HG03575 (cell line): ENCODE data around the gene ZEB1.

Source experiments
- ATAC-seq: cut with Tn5 transposase; IDR thresholded peaks from one replicate; pipeline ENCODE4 v1.9.1; 2021; ENCODE audit not compliant: unreplicated experiment, insufficient number of reproducible peaks, low FRiP score; ENCODE audit errors: extremely low read depth

The ZEB1 gene

DNA sequence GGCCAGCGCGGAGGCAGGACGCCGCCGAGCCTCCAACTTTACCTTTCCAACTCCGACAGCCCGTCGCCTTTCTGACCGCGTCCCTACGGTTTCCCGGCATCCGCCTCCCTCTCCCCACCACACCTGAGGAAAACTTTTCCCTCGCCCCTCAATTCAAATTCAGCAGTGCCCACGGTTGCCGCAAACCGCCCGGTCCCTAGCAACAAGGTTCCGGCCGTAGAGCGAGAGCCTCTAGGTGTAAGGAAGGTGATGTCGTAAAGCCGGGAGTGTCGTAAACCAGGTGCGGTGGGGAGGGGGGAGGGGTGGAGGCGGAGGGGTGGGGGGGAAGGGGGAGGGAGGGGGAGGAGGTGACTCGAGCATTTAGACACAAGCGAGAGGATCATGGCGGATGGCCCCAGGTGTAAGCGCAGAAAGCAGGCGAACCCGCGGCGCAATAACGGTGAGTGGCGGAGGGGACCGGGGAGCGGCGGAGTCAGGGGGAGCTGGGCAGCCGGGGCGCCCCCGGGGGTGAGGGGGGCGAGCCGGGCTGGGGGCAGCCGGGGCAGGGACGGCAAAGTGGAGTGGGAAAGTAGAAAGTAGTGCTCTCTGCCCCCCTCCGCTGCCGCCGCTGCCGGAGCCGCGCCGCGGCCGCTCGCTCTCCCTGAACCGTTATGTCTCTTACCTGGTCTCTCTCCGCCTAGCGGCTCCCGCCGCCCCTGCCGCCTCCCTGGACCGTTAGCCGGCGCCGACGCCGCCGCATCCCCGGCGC, at the start of gene ZEB1:
Gene ZEB1 (plus strand): TSS at position 363 of the 748 bp plus-strand sequence. CDS start 19 bp downstream, at position 382.
- no peak for ATAC-seq

DNA sequence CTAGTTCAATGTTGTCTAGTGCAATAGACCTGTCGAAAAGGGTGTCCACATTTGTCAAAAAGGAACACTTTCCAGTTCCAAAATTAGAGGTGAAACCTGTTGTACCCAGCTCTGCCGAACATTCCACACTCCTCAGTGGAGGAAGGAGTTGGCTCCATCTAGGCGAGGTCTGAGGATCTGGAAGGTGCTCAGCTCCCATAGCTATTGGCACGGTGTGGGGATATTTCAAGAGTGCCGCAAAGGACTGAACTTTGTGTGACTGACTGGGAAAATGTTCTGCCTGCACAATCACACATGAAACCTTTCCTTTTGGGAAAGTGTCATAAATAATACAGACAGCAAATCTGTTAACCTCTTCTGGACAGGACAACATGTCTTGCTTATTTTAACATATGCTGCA, 48.1 kb upstream of the ZEB1 start:
- no peak for ATAC-seq

DNA sequence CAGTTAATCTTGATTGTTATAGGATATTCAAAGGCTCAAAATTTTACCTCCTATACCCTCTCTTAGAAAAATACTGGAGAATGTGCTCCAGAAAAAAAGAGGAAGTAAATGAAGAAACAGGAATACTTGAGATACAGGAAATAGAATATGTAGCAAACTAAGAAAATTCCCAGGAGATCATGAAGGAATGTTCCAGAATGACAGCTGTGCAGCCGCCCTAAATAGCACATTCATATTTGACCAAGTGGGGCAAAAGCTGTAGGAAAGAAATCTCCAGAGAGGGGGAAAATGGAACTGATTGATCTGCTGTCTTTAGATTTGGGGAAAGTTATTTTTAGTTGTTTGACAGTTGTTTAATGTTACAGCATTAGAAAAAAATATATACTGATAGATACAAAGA, 46.2 kb upstream of the ZEB1 start:
- ATAC-seq: no peak

DNA sequence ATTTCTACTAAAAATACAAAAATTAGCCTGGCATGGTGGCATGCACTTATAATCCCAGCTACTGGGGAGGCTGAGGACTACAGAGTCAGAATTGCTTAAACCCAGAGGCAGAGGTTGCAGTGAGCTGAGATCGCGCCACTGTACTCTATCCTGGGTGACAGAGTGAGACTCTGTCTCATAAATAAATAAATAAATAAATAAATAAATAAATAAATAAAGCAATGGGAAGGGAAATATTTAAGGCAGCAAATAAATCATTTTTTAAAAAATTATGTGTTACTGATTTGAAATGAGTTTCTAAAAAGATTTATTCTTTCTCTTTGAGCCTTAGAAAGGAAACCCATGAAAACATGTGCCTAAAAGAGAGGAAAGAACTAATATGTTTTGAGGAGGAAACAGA, 45.2 kb upstream of the ZEB1 start:
- no peak for ATAC-seq

DNA sequence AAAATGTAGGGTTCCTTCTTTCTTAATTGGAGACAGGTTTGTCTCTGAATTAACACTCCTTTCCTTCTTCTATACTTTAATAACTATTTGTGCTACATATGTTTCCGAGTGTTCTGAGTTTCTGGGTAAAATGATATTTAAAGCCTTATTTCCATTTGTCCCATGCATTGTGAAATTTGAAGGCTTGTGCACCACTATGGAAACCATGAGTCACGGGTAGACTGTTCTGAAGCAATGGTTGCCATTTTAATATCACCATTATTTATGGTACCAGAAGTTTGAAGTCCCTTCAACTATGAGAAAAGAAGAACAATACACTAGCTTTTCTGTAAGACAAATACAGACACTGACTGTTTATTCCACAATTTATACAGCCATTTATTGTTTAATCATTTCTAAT, 44.7 kb upstream of the ZEB1 start:
- no peak for ATAC-seq

DNA sequence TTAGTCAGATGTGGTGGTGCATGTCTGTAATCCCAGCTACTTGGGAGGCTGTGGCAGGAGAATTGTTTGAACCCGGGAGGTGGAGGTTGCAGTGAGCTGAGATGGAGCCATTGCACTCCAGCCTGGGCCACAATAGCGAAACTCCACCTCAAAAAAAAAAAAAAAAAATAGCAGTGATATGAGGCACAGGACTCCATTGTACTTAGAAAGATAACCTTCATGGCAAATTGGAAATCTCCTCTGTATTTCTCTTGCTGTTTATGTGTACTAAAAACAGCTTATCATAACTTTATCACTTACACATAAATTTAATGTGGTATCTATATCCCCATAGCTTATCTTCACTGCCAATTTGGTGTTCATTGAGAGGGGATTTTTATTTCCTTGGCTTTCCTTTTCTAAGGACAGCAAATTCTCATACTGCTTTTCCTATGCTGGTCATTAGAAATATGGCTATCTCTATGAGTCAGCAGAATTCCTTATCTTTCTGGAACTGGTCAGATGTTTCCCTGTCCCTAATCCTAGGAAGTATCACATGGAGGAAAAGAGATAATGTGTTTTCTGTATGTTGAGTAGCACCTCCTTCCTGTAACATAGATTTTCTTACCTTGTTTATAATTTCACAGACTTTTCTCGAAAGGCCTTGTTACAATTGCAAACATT, 40.6 kb upstream of the ZEB1 start:
- ATAC-seq: no peak

DNA sequence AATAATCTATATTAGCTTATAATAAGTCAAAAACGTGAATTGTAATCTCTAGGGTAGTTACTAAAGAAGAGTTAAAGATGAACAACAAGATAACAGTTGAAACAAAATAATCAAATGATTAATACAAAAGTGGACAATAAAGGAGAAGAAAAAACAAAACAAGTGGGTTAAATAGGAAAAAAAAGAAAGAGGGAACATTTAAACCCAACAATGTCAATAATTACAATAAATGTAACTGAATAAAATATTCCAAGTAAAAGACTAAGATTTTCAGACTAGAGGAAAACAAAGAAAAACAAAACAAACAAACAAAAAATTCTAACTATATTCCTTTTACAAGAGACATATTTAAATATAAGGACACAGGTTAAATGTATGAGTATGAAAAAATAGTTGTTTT, 38.0 kb upstream of the ZEB1 start:
- no peak for ATAC-seq

DNA sequence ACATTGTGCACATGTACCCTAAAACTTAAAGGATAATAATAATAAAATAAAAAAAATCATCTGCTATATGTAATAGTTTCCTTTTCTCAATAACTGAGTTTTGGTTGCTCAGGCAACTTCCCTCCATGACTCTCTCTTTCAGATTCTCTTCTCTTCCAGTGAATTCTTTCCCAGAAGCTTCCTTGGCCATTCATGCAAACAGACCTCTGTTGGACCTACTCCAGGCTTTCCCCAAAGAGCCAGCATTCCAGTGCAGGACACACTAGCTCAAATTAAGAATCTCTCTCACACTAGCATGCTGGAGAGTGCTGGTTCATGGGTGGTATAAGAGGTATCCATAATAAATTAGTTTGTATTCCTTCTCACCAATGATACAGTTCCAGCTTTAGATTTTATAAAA, 31.0 kb upstream of the ZEB1 start:
- ATAC-seq: no peak

DNA sequence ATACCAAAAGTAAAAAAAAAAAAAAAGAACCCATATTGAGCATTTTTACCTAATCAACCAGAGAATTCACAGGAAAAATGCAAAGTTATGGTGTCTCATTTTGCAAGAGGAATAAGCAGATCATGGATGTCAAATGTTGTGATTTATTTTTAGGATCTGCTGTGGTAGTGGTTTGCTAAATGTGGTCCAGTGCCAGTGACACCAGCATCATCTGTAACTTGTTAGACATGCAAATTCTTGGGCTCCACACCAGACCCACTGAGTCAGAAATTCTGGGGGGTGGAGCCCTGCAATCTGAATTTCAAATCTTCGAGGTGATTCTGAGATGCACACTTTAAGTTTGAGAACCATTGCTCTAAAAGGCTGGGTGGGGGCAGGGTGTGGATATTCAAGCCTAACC, 30.1 kb upstream of the ZEB1 start:
- ATAC-seq: no peak

DNA sequence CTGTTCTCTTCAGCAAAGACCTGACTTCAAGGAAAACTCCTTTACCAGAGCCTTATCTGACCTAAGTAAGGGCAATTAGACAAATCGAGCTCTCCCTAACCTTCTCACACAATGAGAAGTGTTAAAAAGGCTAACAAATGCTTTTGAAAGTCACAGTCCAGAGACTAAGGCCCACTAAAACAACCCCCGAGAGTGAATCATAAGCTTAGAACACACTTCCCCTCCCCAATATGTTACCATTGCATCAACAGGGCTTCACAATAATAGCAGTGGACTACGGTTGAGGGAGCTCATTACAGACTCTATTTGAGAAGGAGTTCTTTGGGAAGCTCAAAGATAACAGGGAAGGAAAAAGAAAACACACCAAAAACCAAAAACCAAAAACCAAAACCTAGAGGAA, 28.6 kb upstream of the ZEB1 start:
- ATAC-seq: no peak

DNA sequence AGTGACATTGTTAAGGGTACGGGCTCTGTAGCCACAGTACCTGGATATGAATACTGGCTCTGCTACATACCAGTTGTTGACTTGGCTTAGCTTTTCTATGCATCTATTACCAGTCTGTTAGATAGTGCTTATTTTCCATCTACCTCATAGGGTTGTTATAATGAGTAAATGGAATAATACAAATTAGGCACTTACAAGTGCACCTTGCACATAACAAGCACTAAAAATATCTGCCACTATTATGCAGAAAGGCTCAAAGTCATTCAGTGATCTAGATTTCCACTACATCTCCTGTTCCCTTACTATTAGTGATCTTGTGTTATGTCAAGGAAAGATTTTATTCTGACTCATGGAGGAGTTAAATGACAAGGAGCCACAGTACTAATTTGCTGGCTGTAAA, 27.9 kb upstream of the ZEB1 start:
- ATAC-seq: no peak

DNA sequence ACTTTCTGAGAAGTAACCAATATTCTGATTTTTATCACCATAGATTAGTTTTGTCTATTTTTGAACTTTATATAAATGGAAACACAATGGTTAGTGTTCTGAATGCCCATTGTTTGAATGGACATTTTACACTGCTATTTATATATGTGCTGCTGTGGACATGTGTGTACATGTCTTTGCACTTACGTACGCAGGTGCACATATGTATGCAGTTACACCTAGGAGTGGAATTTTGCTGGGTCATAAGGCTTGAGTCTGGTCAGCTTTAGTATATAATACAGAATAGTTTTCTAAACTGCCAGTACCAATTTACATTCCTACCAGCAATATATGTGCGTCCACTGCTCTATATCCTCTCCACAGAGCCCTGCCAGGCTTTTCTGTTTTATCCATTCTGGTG, 24.5 kb upstream of the ZEB1 start:
- ATAC-seq: no peak

DNA sequence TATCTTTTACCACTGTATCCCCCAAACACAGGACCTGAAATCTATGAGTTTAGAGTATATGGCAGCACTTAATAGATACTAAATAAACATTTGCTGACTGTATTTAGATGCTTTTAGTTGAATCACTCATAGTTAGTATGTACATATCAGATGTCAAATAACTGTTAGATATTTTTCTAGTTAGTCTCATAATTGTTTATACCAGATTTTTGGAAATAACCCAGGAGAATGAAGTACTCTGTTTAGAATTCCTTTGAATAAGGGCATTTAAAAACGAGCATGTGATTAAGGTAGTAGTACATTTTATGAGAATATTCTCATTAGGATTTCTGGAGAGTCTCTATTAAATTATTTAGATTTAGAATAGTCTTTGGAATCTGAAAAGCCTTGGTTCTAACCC, 22.3 kb upstream of the ZEB1 start:
- no peak for ATAC-seq

DNA sequence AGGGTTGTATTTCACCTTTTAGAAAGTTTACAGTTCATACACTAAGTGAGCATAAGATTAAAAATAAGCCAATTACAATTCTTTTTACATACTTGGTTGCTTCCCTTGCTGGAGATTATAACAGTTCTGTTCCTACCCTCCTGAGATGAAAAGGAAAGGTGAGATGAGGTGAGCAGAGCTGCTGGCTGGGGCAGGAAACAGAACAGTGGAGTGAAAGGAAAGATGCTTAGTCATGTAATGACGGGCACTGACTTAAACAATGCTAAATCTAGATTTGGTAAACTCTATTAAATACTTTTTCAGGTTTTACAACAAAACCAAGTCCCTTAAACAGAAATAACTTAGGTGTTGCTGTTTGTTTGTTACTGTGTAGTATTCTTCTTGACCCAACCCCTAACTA, 19.9 kb upstream of the ZEB1 start:
- no peak for ATAC-seq

DNA sequence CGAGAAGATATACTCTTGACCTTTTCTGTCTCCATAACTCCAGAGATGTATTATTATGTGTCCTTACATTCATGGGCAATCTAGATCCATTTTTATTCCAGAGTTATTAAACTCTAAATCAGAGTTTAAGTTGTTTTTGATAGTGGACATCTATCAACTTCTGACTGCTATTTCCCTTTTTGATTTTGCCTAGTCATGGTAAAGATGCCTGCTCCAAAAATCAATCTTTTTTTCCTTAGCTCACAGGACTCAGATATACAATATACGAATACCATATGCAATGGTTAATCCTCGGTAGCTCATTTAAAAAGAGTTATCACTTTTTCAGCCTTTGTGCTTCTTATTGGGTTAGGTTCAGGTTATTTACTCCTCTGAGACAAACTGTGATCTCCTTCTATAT, 15.8 kb upstream of the ZEB1 start:
- ATAC-seq: no peak

DNA sequence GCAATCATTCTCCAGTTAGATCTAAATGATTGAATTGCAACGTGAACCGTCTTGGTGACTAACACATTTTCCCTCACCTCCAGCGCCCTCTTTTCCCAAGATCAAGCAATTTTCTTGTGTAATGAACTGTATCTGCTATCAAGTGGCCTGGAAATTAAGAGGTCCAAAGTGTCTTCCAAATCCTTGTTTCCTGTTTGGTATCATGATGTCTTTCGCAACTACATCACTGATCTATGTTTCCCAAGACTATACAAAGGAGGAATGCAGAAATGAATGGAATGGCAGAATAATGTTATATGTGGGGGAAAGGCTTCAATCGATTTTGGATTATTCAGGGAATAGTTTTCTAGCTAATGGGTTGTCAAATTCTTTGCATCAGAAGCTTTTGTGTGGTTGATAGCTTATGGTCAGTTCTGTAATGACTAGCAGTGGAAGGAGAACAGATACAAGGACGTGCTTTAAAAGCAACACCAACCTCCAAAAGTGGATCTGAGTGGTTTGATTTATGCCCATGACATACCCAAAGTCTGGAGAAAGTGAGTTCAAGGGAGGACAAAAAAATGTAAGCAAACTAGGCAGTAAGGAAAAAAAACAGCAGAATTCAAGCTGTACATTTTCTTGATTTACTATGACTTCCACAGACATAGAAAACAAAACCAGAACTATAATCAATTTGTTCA, 14.6 kb upstream of the ZEB1 start:
- ATAC-seq: no peak

DNA sequence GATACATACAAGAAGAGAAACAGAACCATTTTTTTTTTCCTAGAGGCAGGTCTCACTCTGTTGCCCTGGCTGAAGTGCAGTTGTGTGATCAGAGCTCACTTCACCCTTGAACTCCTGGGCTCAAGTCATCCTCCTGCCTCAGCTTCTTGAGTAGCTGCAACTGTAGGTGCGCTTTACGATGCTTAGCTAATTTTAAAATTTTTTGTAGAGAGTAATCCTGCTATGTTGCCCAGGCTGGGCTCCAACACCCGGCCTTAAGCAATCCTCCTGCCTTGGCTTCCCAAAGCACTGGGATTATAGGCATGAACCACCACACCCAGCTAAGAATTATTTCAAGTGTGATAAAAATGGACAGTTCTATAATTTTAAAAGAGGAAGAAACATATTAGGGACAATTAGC, 5.6 kb upstream of the ZEB1 start:
- ATAC-seq: no peak

DNA sequence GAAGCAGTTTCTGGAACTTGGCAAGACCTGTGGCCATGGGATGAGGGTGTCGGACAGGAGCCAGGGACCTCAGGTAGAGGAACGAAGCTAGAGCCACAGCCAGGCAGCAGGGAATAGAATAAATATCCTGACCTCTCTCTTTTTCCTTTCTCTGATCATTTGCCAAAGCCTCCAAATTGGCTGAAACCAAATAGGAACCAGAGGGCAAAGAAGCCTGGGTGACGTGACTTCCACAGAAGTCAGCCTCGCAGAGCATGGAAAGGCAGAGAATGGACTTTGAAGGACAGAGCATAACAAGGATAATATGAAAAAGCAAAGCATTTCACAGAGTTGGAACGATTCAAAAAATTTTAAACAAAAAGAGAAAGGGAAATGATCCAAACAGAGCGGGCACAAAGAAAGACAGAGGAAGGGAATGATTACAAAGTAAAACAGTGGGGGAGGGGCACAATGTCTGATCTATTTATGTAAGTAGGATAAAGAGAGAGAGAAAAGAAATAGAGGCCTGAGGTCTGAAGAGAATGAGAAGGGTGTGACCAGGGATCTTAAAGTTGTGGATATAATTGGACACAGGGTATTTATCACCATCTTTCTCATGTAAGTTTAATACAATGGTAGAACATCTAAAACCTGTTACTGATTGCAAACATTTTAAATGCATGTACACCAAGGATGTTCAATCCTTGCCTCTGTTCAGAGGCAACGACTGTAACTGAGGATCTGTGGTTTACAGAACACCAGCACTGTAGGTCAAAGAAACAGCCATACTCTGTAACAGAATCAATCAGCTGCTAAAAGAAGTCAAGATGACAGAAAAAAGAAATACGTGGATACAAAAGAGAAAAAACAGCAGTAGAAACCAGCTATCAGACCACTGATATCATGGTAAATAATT, 4.5 kb upstream of the ZEB1 start:
- ATAC-seq: no peak

DNA sequence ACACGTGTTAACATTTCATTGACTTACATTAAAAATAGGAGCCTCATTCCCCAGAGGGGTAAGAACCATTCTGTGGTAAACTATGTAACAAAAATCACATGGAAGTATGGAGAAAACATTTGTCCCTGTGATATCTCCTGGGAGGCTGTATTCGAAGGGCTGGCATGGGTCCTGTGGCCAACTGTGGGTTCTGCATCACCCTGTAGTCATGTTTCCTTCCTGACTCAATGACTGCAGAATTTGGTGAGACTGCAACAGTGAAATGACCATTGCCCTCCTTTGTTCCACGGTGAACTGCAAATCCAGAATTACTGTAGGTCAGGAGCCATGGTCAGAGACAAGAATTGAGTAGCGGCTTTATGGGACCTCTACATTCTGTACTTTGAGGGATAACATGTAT, 3.6 kb upstream of the ZEB1 start:
- ATAC-seq: no peak
